Glutamatergic neuron (in vitro differentiated cells): ENCODE results near the gene FBXL7. TPM values are rescaled to one million over a fixed set of nuclear protein-coding genes. Genes with fewer than 3 reads are reported as not detected.

ENCODE experiments used
- DNase-seq: peaks from one replicate; pipeline ENCODE4 v3.0.0; 2022
- H3K27ac Mint-ChIP-seq: one replicate; pipeline ENCODE4 v1.8.0; 2020; ENCODE audit warnings: mild to moderate bottlenecking, mixed read lengths, inconsistent platforms; ENCODE audit not compliant: unreplicated experiment
- H3K27me3 Mint-ChIP-seq: one replicate; pipeline ENCODE4 v1.8.0; 2020; ENCODE audit warnings: mild to moderate bottlenecking, moderate library complexity, mixed read lengths, inconsistent platforms; ENCODE audit not compliant: unreplicated experiment
- H3K36me3 Mint-ChIP-seq: one replicate; pipeline ENCODE4 v1.8.0; 2020; ENCODE audit warnings: mild to moderate bottlenecking, mixed read lengths, inconsistent platforms; ENCODE audit not compliant: unreplicated experiment
- H3K4me1 Mint-ChIP-seq: one replicate; pipeline ENCODE4 v1.8.0; 2020; ENCODE audit warnings: mild to moderate bottlenecking, low read depth, mixed read lengths, inconsistent platforms; ENCODE audit not compliant: unreplicated experiment
- H3K4me3 Mint-ChIP-seq: one replicate; pipeline ENCODE4 v1.8.0; 2020; ENCODE audit warnings: mild to moderate bottlenecking, mixed read lengths, inconsistent platforms; ENCODE audit not compliant: unreplicated experiment
- H3K9me3 Mint-ChIP-seq: one replicate; pipeline ENCODE4 v1.8.0; 2020; ENCODE audit warnings: mild to moderate bottlenecking, moderate library complexity, mixed read lengths, inconsistent platforms; ENCODE audit not compliant: unreplicated experiment
- long read RNA-seq: library from polyadenylated mRNA; unstranded; transcript quantifications from one replicate; pipeline ENCODE4 v2.0.0, GENCODE V29; 2020; ENCODE audit not compliant: unreplicated experiment
- total RNA-seq: library from RNA; stranded (reverse); fragmentation: NEBNext Ultra II Directional; extraction: Animal tissue kit (Norgen Biotek cat#: 25700); gene quantifications from one replicate; pipeline ENCODE4 v1.2.1, GENCODE V29; 2021; ENCODE audit not compliant: unreplicated experiment
- TF ChIP-seq, protein P1 (sequence below): fragments of 200-600 bp; sonication (generic); IDR thresholded peaks from one replicate; pipeline ENCODE4 v1.5.0; 2021; ENCODE audit not compliant: partially characterized antibody, unreplicated experiment

The FBXL7 gene
- total RNA-seq, result 25.3 TPM
- long read RNA-seq, partial matches to known transcripts, result 0 of 2 reads
- long read RNA-seq, other reads (novel, unspliced or antisense), result 2 of 2 reads

DNA sequence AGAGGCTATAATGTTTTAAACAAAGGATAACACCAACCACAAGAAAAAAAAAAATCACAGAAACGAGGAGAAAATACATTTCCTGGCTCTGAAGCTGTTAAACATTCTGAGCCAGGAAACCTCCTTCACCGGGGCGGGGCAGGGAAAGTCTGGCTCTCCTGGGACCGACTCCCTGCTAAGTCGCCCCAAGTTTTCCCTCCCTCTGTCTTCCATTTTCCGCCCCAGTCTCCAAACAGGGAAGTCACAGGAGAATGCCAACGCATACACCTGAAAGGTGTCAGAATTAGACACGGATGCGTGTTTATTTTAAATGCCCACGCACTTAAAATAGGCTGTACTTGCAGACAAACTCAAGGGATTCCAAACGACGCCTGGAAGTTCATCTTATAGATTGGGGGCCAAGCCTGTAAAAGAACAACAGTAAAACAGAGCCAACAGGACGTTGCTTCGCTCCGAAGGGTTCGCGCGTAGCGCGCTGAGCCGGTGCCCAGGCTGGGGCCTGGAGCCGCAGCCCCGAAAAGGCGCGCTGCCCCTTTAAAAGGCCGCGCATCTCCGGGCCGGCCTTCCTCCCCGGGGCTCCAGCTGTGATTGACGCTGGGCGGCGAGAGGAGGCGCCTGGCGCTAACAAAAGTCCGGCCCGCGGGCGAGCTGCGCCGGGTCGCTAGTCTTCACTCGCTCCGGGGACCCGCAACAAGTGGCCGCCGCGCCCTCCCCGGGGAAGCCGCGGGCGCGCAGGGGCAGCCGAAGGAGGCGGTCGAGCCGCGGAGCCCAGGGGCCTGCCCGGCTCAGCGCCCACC lies at the start of gene FBXL7:
TSS of gene FBXL7 (plus strand) at position 653 of the 797 bp plus-strand sequence.
- no peaks in the 10 kb centered on the region for H3K36me3 Mint-ChIP-seq
- H3K4me3 Mint-ChIP-seq, result peak within 1 kb of the TSS; percentile 96
- peaks cover 6% of the 10 kb centered on the region for H3K27me3 Mint-ChIP-seq
- H3K27ac Mint-ChIP-seq, result peak within 1 kb of the TSS; percentile 90
- peaks cover 34% of the 10 kb centered on the region for H3K4me1 Mint-ChIP-seq
- peak; percentile 92 for DNase-seq
- TF ChIP-seq, protein P1, sequence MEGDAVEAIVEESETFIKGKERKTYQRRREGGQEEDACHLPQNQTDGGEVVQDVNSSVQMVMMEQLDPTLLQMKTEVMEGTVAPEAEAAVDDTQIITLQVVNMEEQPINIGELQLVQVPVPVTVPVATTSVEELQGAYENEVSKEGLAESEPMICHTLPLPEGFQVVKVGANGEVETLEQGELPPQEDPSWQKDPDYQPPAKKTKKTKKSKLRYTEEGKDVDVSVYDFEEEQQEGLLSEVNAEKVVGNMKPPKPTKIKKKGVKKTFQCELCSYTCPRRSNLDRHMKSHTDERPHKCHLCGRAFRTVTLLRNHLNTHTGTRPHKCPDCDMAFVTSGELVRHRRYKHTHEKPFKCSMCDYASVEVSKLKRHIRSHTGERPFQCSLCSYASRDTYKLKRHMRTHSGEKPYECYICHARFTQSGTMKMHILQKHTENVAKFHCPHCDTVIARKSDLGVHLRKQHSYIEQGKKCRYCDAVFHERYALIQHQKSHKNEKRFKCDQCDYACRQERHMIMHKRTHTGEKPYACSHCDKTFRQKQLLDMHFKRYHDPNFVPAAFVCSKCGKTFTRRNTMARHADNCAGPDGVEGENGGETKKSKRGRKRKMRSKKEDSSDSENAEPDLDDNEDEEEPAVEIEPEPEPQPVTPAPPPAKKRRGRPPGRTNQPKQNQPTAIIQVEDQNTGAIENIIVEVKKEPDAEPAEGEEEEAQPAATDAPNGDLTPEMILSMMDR, result peak; percentile 2
- peaks cover 6% of the 10 kb centered on the region for H3K9me3 Mint-ChIP-seq

- no peak overlapping the region for H3K27ac Mint-ChIP-seq
- DNase-seq, result no peak
- H3K9me3 Mint-ChIP-seq, result peaks cover 1% of the 10 kb centered on the region
- no peak overlapping the region for H3K4me3 Mint-ChIP-seq
- no peaks in the 10 kb centered on the region for H3K36me3 Mint-ChIP-seq
- TF ChIP-seq, protein P1, result no peak
- H3K27me3 Mint-ChIP-seq, result no peaks in the 10 kb centered on the region
- peaks cover 4% of the 10 kb centered on the region for H3K4me1 Mint-ChIP-seq
Measured at GRCh38 chr5:15450473-15450872, 49.5 kb upstream of the FBXL7 start.

DNA sequence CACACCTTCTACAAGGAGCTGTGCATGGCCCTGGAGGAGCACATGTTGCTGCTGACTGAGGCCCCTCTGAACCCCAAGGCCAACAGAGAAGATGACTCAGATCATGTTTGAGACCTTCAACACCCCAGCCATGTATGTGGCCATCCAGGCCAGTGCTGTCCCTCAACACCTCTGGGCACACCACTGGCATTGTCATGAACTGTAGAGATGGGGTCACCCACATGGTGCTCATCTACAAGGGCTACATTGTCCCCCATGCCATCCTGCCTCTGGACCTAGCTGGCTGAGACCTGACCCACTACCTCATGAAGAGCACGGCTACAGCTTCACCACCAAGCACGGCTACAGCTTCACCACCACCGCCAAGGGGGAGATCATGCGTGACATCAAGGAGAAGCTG lies 49.0 kb upstream of the FBXL7 start:
- H3K27me3 Mint-ChIP-seq, result no peaks in the 10 kb centered on the region
- DNase-seq, result no peak
- H3K27ac Mint-ChIP-seq, result no peak overlapping the region
- H3K4me3 Mint-ChIP-seq, result no peak overlapping the region
- H3K9me3 Mint-ChIP-seq, result peaks cover 1% of the 10 kb centered on the region
- peaks cover under 1% of the 10 kb centered on the region for H3K4me1 Mint-ChIP-seq
- TF ChIP-seq, protein P1, result no peak
- peaks cover 2% of the 10 kb centered on the region for H3K36me3 Mint-ChIP-seq

- DNase-seq, result no peak
- TF ChIP-seq, protein P1, result no peak
- peaks cover 8% of the 10 kb centered on the region for H3K36me3 Mint-ChIP-seq
- H3K27me3 Mint-ChIP-seq, result no peaks in the 10 kb centered on the region
- H3K4me1 Mint-ChIP-seq, result no peaks in the 10 kb centered on the region
- no peak overlapping the region for H3K4me3 Mint-ChIP-seq
- no peak overlapping the region for H3K27ac Mint-ChIP-seq
- peaks cover 1% of the 10 kb centered on the region for H3K9me3 Mint-ChIP-seq
Measured at GRCh38 chr5:15452030-15452429, 48.0 kb upstream of the FBXL7 start.

GRCh38 chr5:15452781-15453180 lies 47.2 kb upstream of the FBXL7 start:
- H3K27ac Mint-ChIP-seq, result no peak overlapping the region
- H3K4me1 Mint-ChIP-seq, result no peaks in the 10 kb centered on the region
- no peak for DNase-seq
- TF ChIP-seq, protein P1, result no peak
- peaks cover 10% of the 10 kb centered on the region for H3K36me3 Mint-ChIP-seq
- peaks cover 1% of the 10 kb centered on the region for H3K9me3 Mint-ChIP-seq
- H3K27me3 Mint-ChIP-seq, result no peaks in the 10 kb centered on the region
- no peak overlapping the region for H3K4me3 Mint-ChIP-seq
